ENCODE data around the gene SNRPA. TPM values are rescaled to one million over a fixed set of nuclear protein-coding genes. Genes with fewer than 3 reads are reported as not detected.

SNRPA gene
- total RNA-seq, 4 donors from 2014 or later, result 24.3 to 35.2 (median 27.3) TPM

DNA sequence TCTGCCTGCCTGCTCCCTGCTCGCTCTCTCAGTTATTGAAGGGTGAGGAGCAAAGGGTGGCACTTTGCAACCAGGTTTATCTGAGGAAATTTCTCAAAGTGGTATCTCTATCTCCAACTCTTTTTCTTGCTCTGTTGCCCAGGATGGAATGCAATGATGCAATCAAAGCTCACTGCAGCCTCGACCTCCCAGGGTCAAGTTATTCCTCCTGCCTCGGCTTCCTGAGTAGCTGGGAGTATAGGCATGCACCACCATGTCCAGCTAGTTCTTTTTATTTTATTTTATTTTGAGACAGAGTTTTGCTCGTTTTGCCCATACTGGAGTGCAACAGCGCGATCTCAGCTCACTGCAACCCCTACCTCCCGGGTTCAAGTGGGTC lies 5.6 kb upstream of the SNRPA start:
- DNase-seq (no peak), ATAC-seq (no peak)
- intact Hi-C loops (cut with DNase I; ENCODE audit: low total_unique reads), result no loop called here
- Histone ChIP-seq H3K27ac (peak overlapping the region in 1 of 4 donors; percentile 22), H3K4me3 (no peak overlapping the region), H3K4me1 (peaks cover 24 to 26% of the 10 kb centered on the region in 2 donors), H3K9me3 (no peaks in the 10 kb centered on the region), H3K36me3 (no peaks in the 10 kb centered on the region), H3K27me3 (no peaks in the 10 kb centered on the region)
- TF ChIP-seq POLR2A (IDR thresholded peaks at IDR 0.05), result no peak
- TF ChIP-seq, protein P1, sequence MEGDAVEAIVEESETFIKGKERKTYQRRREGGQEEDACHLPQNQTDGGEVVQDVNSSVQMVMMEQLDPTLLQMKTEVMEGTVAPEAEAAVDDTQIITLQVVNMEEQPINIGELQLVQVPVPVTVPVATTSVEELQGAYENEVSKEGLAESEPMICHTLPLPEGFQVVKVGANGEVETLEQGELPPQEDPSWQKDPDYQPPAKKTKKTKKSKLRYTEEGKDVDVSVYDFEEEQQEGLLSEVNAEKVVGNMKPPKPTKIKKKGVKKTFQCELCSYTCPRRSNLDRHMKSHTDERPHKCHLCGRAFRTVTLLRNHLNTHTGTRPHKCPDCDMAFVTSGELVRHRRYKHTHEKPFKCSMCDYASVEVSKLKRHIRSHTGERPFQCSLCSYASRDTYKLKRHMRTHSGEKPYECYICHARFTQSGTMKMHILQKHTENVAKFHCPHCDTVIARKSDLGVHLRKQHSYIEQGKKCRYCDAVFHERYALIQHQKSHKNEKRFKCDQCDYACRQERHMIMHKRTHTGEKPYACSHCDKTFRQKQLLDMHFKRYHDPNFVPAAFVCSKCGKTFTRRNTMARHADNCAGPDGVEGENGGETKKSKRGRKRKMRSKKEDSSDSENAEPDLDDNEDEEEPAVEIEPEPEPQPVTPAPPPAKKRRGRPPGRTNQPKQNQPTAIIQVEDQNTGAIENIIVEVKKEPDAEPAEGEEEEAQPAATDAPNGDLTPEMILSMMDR (IDR thresholded peaks at IDR 0.05 in 4 of 5, conservative IDR thresholded peaks at IDR 0.05 in 1 of 5), result no peak
- in situ Hi-C loops (cut with MboI; ENCODE audit: low sequenced_read_pairs in 4 of 4), result no loop called here

DNA sequence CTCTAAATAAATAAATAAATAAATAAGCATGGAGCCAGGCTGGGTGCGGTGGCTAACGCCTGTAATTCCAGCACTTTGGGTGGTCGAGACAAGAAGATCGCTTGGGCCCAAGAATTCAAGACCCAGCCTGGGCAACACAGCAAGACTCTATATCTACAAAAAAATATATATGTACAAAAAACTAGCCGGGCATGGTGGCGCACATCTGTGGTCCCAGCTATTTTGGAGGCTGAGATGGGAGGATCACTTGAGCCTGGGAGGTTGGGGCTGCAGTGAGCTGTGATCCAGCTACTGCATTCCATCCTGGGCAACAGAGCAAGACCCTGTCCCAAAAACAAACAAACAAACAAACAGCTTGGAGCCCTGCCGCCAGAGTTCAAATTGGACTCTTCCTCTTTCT lies 3.5 kb upstream of the SNRPA start:
- TF ChIP-seq POLR2A (IDR thresholded peaks at IDR 0.05), result no peak
- TF ChIP-seq, protein P1 (IDR thresholded peaks at IDR 0.05 in 4 of 5, conservative IDR thresholded peaks at IDR 0.05 in 1 of 5), result no peak
- Histone ChIP-seq H3K36me3 (no peaks in the 10 kb centered on the region), H3K4me3 (no peak overlapping the region), H3K9me3 (no peaks in the 10 kb centered on the region), H3K4me1 (peaks cover 29 to 30% of the 10 kb centered on the region in 2 donors), H3K27ac (peak overlapping the region in 2 of 4 donors; percentile 93 to 94), H3K27me3 (no peaks in the 10 kb centered on the region)
- in situ Hi-C loops (cut with MboI; ENCODE audit: low sequenced_read_pairs in 4 of 4), result no loop called here
- intact Hi-C loops (cut with DNase I; ENCODE audit: low total_unique reads), result no loop called here
- no peak for ATAC-seq
- DNase-seq, result no peak

DNA sequence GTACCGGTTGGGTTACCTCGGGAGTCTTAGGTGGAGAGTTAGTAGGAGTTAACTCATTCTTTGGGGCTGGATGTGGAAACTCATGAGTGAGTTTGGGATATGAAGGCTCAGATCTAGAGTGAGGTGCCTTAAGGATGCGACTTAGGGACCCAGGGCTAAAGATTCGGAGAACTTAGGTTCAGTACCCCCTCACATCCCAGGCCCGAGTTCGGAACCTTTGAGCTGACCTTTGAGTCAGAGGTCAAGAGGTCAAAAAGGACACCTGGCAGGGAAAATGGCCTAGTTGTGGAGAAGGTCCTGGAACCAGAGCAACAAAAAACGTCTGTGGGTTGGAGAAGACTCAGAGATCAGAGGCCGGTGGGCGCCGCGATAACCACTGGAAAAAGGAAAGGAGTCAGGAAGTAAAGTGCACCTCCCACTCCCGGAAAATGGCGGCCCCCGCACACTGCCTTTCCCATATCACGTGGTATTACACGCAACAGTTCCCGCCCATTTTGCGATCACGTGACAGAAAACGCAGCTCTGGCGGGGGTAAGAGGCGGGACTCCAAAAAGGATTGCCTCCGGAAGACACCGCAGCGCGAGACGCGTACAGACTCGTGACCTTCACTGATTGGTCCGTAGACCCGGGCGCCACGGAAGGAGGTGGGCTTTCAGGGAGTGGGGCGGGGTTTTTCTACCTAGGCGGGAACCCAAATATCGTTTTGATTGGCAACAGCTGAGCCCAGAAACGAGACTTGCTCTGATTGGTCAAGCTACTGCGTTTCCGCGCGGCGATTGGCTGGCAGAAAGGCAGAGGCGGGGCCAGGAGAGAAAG lies 737 bp upstream of the SNRPA start, which contains the start of gene ACTMAP:
TSS of gene ACTMAP (minus strand) at position 420 of the 816 bp plus-strand sequence. CDS start 674 bp downstream, outside the sequence.
- Histone ChIP-seq H3K4me3 (peak within 1 kb of the TSS; percentile 73 to 93 (median 84)), H3K9me3 (no peaks in the 10 kb centered on the region), H3K36me3 (no peaks in the 10 kb centered on the region), H3K27me3 (no peaks in the 10 kb centered on the region), H3K27ac (peak within 1 kb of the TSS; percentile 92 to 98 (median 94)), H3K4me1 (peaks cover 35 to 38% of the 10 kb centered on the region in 2 donors)
- intact Hi-C loops (cut with DNase I; ENCODE audit: low total_unique reads) (loop anchor here (1.0 to 5.0 kb wide), 5 partner anchors 32 to 687 kb away; partner anchors contain the start of genes DMAC2 and NUMBL), in situ Hi-C loops (cut with MboI; ENCODE audit: low sequenced_read_pairs in 4 of 4) (loop anchor here in 1 of 4 donors (10.0 kb wide), 1 partner anchor 65 kb away; no protein-coding TSS in a partner anchor)
- TF ChIP-seq, protein P1 (IDR thresholded peaks at IDR 0.05 in 4 of 5, conservative IDR thresholded peaks at IDR 0.05 in 1 of 5), result peak in 2 of 5 experiments; percentile 51 to 67
- peak; percentile 82 to 92 for TF ChIP-seq POLR2A (IDR thresholded peaks at IDR 0.05)
- DNase-seq, result peak; percentile 100
- peak; percentile 91 to 93 for ATAC-seq

DNA sequence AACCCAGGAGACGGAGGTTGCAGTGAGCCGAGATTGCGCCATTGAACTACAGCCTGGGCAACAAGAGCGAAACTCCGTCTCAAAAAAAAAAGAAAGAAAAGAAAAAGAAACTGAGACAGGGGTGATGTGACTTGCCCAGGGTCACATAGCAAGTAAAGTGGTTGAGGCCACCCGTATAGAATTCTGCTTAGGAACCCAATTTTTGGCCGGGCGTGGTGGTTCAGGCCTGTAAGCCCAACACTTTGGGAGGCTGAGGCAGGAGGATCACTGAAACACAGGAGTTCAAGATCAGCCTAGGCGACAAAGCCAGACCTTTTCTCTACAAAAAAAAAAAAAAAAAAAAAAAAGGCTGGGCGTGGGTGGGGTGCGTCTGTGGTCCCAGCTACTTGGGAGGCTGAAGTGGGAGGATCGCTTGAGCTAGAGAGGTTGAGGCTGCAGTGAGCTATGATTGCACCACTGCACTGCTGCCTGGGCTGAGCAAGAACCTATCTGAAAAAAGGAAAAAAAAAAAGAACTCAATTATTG lies 1.3 kb downstream of the SNRPA start:
- intact Hi-C loops (cut with DNase I; ENCODE audit: low total_unique reads), result loop anchor here (5.0 kb wide), 1 partner anchor 685 kb away; the partner anchor contains the start of gene DMAC2
- in situ Hi-C loops (cut with MboI; ENCODE audit: low sequenced_read_pairs in 4 of 4), result loop anchor here in 1 of 4 donors (10.0 kb wide), 1 partner anchor 62 kb away; no protein-coding TSS in a partner anchor
- Histone ChIP-seq H3K27me3 (no peaks in the 10 kb centered on the region), H3K4me3 (peak overlapping the region; percentile 73 to 93 (median 84)), H3K4me1 (peaks cover 31 to 42% of the 10 kb centered on the region in 2 donors), H3K27ac (peak overlapping the region; percentile 90 to 98 (median 92)), H3K36me3 (peaks cover 0 to 13% of the 10 kb centered on the region in 2 donors), H3K9me3 (no peaks in the 10 kb centered on the region)
- TF ChIP-seq, protein P1 (IDR thresholded peaks at IDR 0.05 in 4 of 5, conservative IDR thresholded peaks at IDR 0.05 in 1 of 5), result no peak
- no peak for TF ChIP-seq POLR2A (IDR thresholded peaks at IDR 0.05)
- DNase-seq, result no peak
- ATAC-seq, result no peak

Data from gastrocnemius medialis (tissue), 4 donors.